Ascending aorta (tissue), 2 donors: ENCODE data around the gene RHOB. TPM values are rescaled to one million over a fixed set of nuclear protein-coding genes. Genes with fewer than 3 reads are reported as not detected.

Source experiments
- DNase-seq, 2 donors: peaks; one replicate each; pipeline ENCODE4 v3.0.0-alpha.2; 2019; ENCODE audit warnings: low spot score in 2 of 2
- H3K27ac ChIP-seq, 2 donors: fragments of 200-600 bp; sonication (generic); one replicate each; pipeline ENCODE4 v1.5.1; 2016 to 2017; ENCODE audit warnings: mild to moderate bottlenecking in 1 of 2
- H3K27me3 ChIP-seq: fragments of 200-600 bp; sonication (generic); one replicate; pipeline ENCODE4 v1.5.1; 2017
- H3K36me3 ChIP-seq, 2 donors: fragments of 200-600 bp; sonication (generic); one replicate each; pipeline ENCODE4 v1.5.1; 2016
- H3K4me1 ChIP-seq, 2 donors: fragments of 200-600 bp; sonication (generic); one replicate each; pipeline ENCODE4 v1.5.1; 2016 to 2017; ENCODE audit warnings: mild to moderate bottlenecking in 1 of 2
- H3K4me3 ChIP-seq, 2 donors: fragments of 200-600 bp; sonication (generic); one replicate each; pipeline ENCODE4 v1.5.1; 2016 to 2017; ENCODE audit warnings: mild to moderate bottlenecking in 1 of 2
- H3K9me3 ChIP-seq, 2 donors: fragments of 200-600 bp; sonication (generic); one replicate each; pipeline ENCODE4 v1.5.1; 2016
- CTCF ChIP-seq, 3 experiments: fragments of 200-600 bp in 2 of 3; fragments of 450-650 bp in 1 of 3; sonication (generic) in 2 of 3; IDR thresholded peaks; one replicate each; pipeline ENCODE4 v1.5.1; 2016 to 2019; ENCODE audit warnings: antibody characterized with exemption in 3 of 3, mild to moderate bottlenecking in 1 of 3, moderate library complexity in 1 of 3
- intact Hi-C: fragments of 100-400 bp; cut with DNase I; formaldehyde crosslinking; loops from one replicate; pipeline ENCODE4 v1.15.1; 2023
- total RNA-seq: library from RNA; depleted of rRNA; stranded (reverse); fragments of >200 nt; gene quantifications from one replicate; pipeline ENCODE4 v1.1.0, GENCODE V29; 2016

Gene RHOB
- 3,143 TPM for total RNA-seq

GRCh38 chr2:20446917-20447436 is at the start of gene RHOB:
TSS of gene RHOB (plus strand) at chr2:20447074. CDS start at chr2:20447466, 392 bp downstream.
- peaks cover 25 to 32% of the 10 kb centered on the region in 2 donors for H3K36me3 ChIP-seq
- H3K9me3 ChIP-seq: no peaks in the 10 kb centered on the region
- DNase-seq: peak; percentile 91 to 99
- peak within 1 kb of the TSS; percentile 80 to 95 for H3K4me3 ChIP-seq
- peaks cover 3 to 12% of the 10 kb centered on the region in 2 donors for H3K4me1 ChIP-seq
- no peak for TF ChIP-seq CTCF (IDR thresholded peaks at IDR 0.05)
- H3K27me3 ChIP-seq: no peaks in the 10 kb centered on the region
- H3K27ac ChIP-seq: peak within 1 kb of the TSS; percentile 90 to 96
- intact Hi-C loops: loop anchor here (10.0 kb wide), 1 partner anchor 1092 kb away; the partner anchor contains the start of gene OSR1

GRCh38 chr2:20397811-20398447 is 48.9 kb upstream of the RHOB start:
- no peak for TF ChIP-seq CTCF (IDR thresholded peaks at IDR 0.05)
- Histone ChIP-seq H3K4me3 (no peak overlapping the region), H3K27me3 (no peaks in the 10 kb centered on the region), H3K27ac (no peak overlapping the region), H3K36me3 (no peaks in the 10 kb centered on the region), H3K4me1 (no peaks in the 10 kb centered on the region), H3K9me3 (no peaks in the 10 kb centered on the region)
- DNase-seq: no peak
- intact Hi-C loops: loop anchor here (2.0 kb wide), 1 partner anchor 245 kb away; no protein-coding TSS in a partner anchor

- intact Hi-C loops: no loop called here
- no peaks in the 10 kb centered on the region for H3K9me3 ChIP-seq
- no peak for TF ChIP-seq CTCF (IDR thresholded peaks at IDR 0.05)
- H3K4me1 ChIP-seq: no peaks in the 10 kb centered on the region
- no peaks in the 10 kb centered on the region for H3K27me3 ChIP-seq
- H3K36me3 ChIP-seq: no peaks in the 10 kb centered on the region
- H3K27ac ChIP-seq: no peak overlapping the region
- DNase-seq: no peak
- H3K4me3 ChIP-seq: no peak overlapping the region
Observed at GRCh38 chr2:20398956-20399567, 47.8 kb upstream of the RHOB start.

GRCh38 chr2:20400306-20400705 is 46.6 kb upstream of the RHOB start:
- no peak for TF ChIP-seq CTCF (IDR thresholded peaks at IDR 0.05)
- no peaks in the 10 kb centered on the region for H3K4me1 ChIP-seq
- no peaks in the 10 kb centered on the region for H3K36me3 ChIP-seq
- no peaks in the 10 kb centered on the region for H3K9me3 ChIP-seq
- no peak overlapping the region for H3K27ac ChIP-seq
- no peaks in the 10 kb centered on the region for H3K27me3 ChIP-seq
- H3K4me3 ChIP-seq: no peak overlapping the region
- no peak for DNase-seq
- intact Hi-C loops: no loop called here

- H3K36me3 ChIP-seq: no peaks in the 10 kb centered on the region
- no peaks in the 10 kb centered on the region for H3K27me3 ChIP-seq
- no peak for TF ChIP-seq CTCF (IDR thresholded peaks at IDR 0.05)
- no peak for DNase-seq
- no peak overlapping the region for H3K27ac ChIP-seq
- intact Hi-C loops: no loop called here
- H3K4me1 ChIP-seq: no peaks in the 10 kb centered on the region
- H3K9me3 ChIP-seq: no peaks in the 10 kb centered on the region
- H3K4me3 ChIP-seq: no peak overlapping the region
Observed at GRCh38 chr2:20400787-20401488, 45.9 kb upstream of the RHOB start.
